IPS-20b (cell line): ENCODE results near the gene LONP2.
"Not testable (repeated sequence)": the region's sequence is repeated elsewhere in the genome, so short reads cannot be mapped to it uniquely, and the experiment has no call there.

ENCODE experiments used
- H3K27ac ChIP-seq: one replicate; pipeline ENCODE4 v1.5.1; 2013; ENCODE audit warnings: low read length
- H3K27me3 ChIP-seq: 2 replicates; pipeline ENCODE4 v1.6.1; 2013; ENCODE audit warnings: mild to moderate bottlenecking, low read length, inconsistent platforms; ENCODE audit not compliant: insufficient read depth
- H3K36me3 ChIP-seq: 2 replicates; pipeline ENCODE4 v1.6.1; 2013; ENCODE audit warnings: low read depth, mild to moderate bottlenecking, inconsistent platforms, low read length, moderate library complexity; ENCODE audit not compliant: insufficient read depth
- H3K4me1 ChIP-seq: 2 replicates; pipeline ENCODE4 v1.6.1; 2013; ENCODE audit warnings: mild to moderate bottlenecking, control low read depth, inconsistent platforms, low read length, moderate library complexity; ENCODE audit not compliant: insufficient read depth
- H3K4me3 ChIP-seq: 2 replicates; pipeline ENCODE4 v1.5.1; 2013; ENCODE audit warnings: mild to moderate bottlenecking, low read length, inconsistent platforms
- H3K9ac ChIP-seq: 2 replicates; pipeline ENCODE4 v1.6.1; 2013; ENCODE audit warnings: low read depth, mild to moderate bottlenecking, inconsistent platforms, low read length, moderate library complexity
- H3K9me3 ChIP-seq: 2 replicates; pipeline ENCODE4 v1.6.1; 2013; ENCODE audit warnings: mild to moderate bottlenecking, low read depth, low read length, inconsistent platforms; ENCODE audit not compliant: insufficient read depth

Gene LONP2

GRCh38 chr16:48295488-48296281 is 51.6 kb downstream of the LONP2 start:
- no peaks in the 10 kb centered on the region; the same call in 1 of the 2 replicates for H3K4me1 ChIP-seq

GRCh38 chr16:48299471-48299870 is 55.4 kb downstream of the LONP2 start:
- Histone ChIP-seq H3K27ac (no peak overlapping the region), H3K9me3 (no peaks in the 10 kb centered on the region), H3K4me3 (no peak overlapping the region), H3K27me3 (no peaks in the 10 kb centered on the region), H3K9ac (no peak overlapping the region), H3K36me3 (peaks cover 39% of the 10 kb centered on the region), H3K4me1 (no peaks in the 10 kb centered on the region)

More at GRCh38 chr16:48295488-48296281, 51.6 kb downstream of the LONP2 start:
- no peak overlapping the region for H3K4me3 ChIP-seq
- no peak overlapping the region for H3K27ac ChIP-seq
- H3K9me3 ChIP-seq, result no peaks in the 10 kb centered on the region
- H3K36me3 ChIP-seq, result peaks cover 21% of the 10 kb centered on the region
- H3K27me3 ChIP-seq, result no peaks in the 10 kb centered on the region
- H3K9ac ChIP-seq, result no peak overlapping the region

- H3K27me3 ChIP-seq, result no peaks in the 10 kb centered on the region
- no peak overlapping the region for H3K4me3 ChIP-seq
- H3K9me3 ChIP-seq, result no peaks in the 10 kb centered on the region
- H3K27ac ChIP-seq, result no peak overlapping the region
- no peaks in the 10 kb centered on the region for H3K4me1 ChIP-seq
- no peak overlapping the region for H3K9ac ChIP-seq
- peaks cover 43% of the 10 kb centered on the region for H3K36me3 ChIP-seq
Measured at GRCh38 chr16:48300391-48300856, 56.3 kb downstream of the LONP2 start.

GRCh38 chr16:48308535-48308934 is 64.4 kb downstream of the LONP2 start:
- no peak overlapping the region for H3K9ac ChIP-seq
- H3K4me1 ChIP-seq, result no peaks in the 10 kb centered on the region
- H3K4me3 ChIP-seq, result no peak overlapping the region
- H3K9me3 ChIP-seq, result no peaks in the 10 kb centered on the region
- H3K27ac ChIP-seq, result no peak overlapping the region
- H3K27me3 ChIP-seq, result no peaks in the 10 kb centered on the region
- peaks cover 11% of the 10 kb centered on the region for H3K36me3 ChIP-seq

GRCh38 chr16:48310908-48311641 is 67.0 kb downstream of the LONP2 start:
- H3K4me1 ChIP-seq, result no peaks in the 10 kb centered on the region
- no peaks in the 10 kb centered on the region for H3K27me3 ChIP-seq
- no peaks in the 10 kb centered on the region for H3K36me3 ChIP-seq
- H3K9ac ChIP-seq, result no peak overlapping the region
- no peak overlapping the region for H3K27ac ChIP-seq
- H3K4me3 ChIP-seq, result no peak overlapping the region
- H3K9me3 ChIP-seq, result no peaks in the 10 kb centered on the region

GRCh38 chr16:48313905-48314304 is 69.8 kb downstream of the LONP2 start:
- not testable (repeated sequence) for H3K9ac ChIP-seq, H3K27me3 ChIP-seq, H3K9me3 ChIP-seq, H3K27ac ChIP-seq, H3K36me3 ChIP-seq, H3K4me3 ChIP-seq, H3K4me1 ChIP-seq

GRCh38 chr16:48317026-48317425 is 72.9 kb downstream of the LONP2 start:
- Histone ChIP-seq H3K27me3 (no peaks in the 10 kb centered on the region), H3K27ac (no peak overlapping the region), H3K4me1 (peaks cover 10% of the 10 kb centered on the region), H3K4me3 (no peak overlapping the region), H3K9ac (no peak overlapping the region), H3K36me3 (no peaks in the 10 kb centered on the region), H3K9me3 (no peaks in the 10 kb centered on the region)

GRCh38 chr16:48317614-48318315 is 73.7 kb downstream of the LONP2 start:
- Histone ChIP-seq H3K4me3 (no peak overlapping the region), H3K27ac (no peak overlapping the region), H3K9ac (no peak overlapping the region), H3K4me1 (peaks cover 10% of the 10 kb centered on the region), H3K27me3 (no peaks in the 10 kb centered on the region), H3K9me3 (no peaks in the 10 kb centered on the region), H3K36me3 (no peaks in the 10 kb centered on the region)

- Histone ChIP-seq H3K36me3 (no peaks in the 10 kb centered on the region), H3K27ac (no peak overlapping the region), H3K9me3 (no peaks in the 10 kb centered on the region), H3K4me3 (no peak overlapping the region), H3K9ac (no peak overlapping the region; the same call in 1 of the 2 replicates), H3K4me1 (peaks cover 10% of the 10 kb centered on the region), H3K27me3 (no peaks in the 10 kb centered on the region)
Measured at GRCh38 chr16:48318630-48319029, 74.5 kb downstream of the LONP2 start.

- Histone ChIP-seq H3K9me3 (no peaks in the 10 kb centered on the region), H3K36me3 (no peaks in the 10 kb centered on the region), H3K27ac (no peak overlapping the region), H3K27me3 (no peaks in the 10 kb centered on the region), H3K4me3 (no peak overlapping the region), H3K4me1 (peaks cover 10% of the 10 kb centered on the region), H3K9ac (no peak overlapping the region)
Measured at GRCh38 chr16:48321317-48322036, 77.4 kb downstream of the LONP2 start.
